HL-60 (cell line): ENCODE measurements around the gene MAN2A2.
A peak's percentile ranks its signal among the peaks of the same experiment; 100 is the strongest.

Experiments used
- DNase-seq, 2 experiments: peaks; one replicate each; pipeline ENCODE4 v3.0.0-alpha.2; 2010 to 2020; ENCODE audit warnings: low read depth in 1 of 2, low spot score in 1 of 2
- H3K27ac ChIP-seq: fragments of 250-450 bp; sonication (Bioruptor Pico); replicated peaks from 2 replicates; pipeline ENCODE4 v1.5.1; 2020; ENCODE audit warnings: mild to moderate bottlenecking, moderate library complexity
- H3K27me3 ChIP-seq: fragments of 250-450 bp; sonication (Bioruptor Pico); 2 replicates; pipeline ENCODE4 v1.5.1; 2021; ENCODE audit warnings: mild to moderate bottlenecking, moderate library complexity; ENCODE audit not compliant: insufficient read depth, poor library complexity, severe bottlenecking
- H3K4me3 ChIP-seq: replicated peaks from 2 replicates; pipeline ENCODE4 v1.5.1; 2011; ENCODE audit warnings: mild to moderate bottlenecking, control low read depth, low read length; ENCODE audit not compliant: insufficient read depth
- CTCF ChIP-seq: IDR thresholded peaks from one replicate; pipeline ENCODE4 v1.5.1; 2011; ENCODE audit warnings: low read length, control low read depth, inconsistent platforms; ENCODE audit not compliant: insufficient read depth
- GABPA ChIP-seq: IDR thresholded peaks from 2 replicates; pipeline ENCODE4 v1.6.1; 2012; ENCODE audit warnings: low read depth
- POLR2AphosphoS5 ChIP-seq: IDR thresholded peaks from 2 replicates; pipeline ENCODE4 v1.6.1; 2012; ENCODE audit warnings: low read depth
- REST ChIP-seq: IDR thresholded peaks from 2 replicates; pipeline ENCODE4 v1.6.1; 2012; ENCODE audit warnings: low read depth; ENCODE audit not compliant: insufficient replicate concordance
- SPI1 ChIP-seq: IDR thresholded peaks from 2 replicates; pipeline ENCODE4 v1.6.1; 2012; ENCODE audit warnings: low read depth, mild to moderate bottlenecking, borderline replicate concordance

The MAN2A2 gene

GRCh38 chr15:90901175-90902039, 1.7 kb upstream of the MAN2A2 start:
- no peak for DNase-seq
- H3K27ac ChIP-seq: peak overlapping the region; percentile 86
- H3K4me3 ChIP-seq: peak overlapping the region; percentile 51
- TF ChIP-seq POLR2AphosphoS5 (no peak), REST (no peak), GABPA (no peak), CTCF (no peak), SPI1 (no peak)
- no peaks in the 10 kb centered on the region for H3K27me3 ChIP-seq

- peak; percentile 66 for TF ChIP-seq CTCF
- TF ChIP-seq REST: no peak
- TF ChIP-seq GABPA: no peak
- TF ChIP-seq SPI1: no peak
- peak; percentile 65; the same call in 1 of the 2 replicates for TF ChIP-seq POLR2AphosphoS5
- peak; percentile 72 to 84 for DNase-seq
- H3K27ac ChIP-seq: peak overlapping the region; percentile 86
Observed at GRCh38 chr15:90902040-90902839, 862 bp upstream of the MAN2A2 start.

GRCh38 chr15:90903733-90904536, 833 bp downstream of the MAN2A2 start:
- Histone ChIP-seq H3K27me3 (no peaks in the 10 kb centered on the region), H3K27ac (peak overlapping the region; percentile 91), H3K4me3 (peak overlapping the region; percentile 67)
- TF ChIP-seq REST (no peak), GABPA (no peak), POLR2AphosphoS5 (no peak), SPI1 (no peak), CTCF (no peak)
- DNase-seq: peak in 1 of 2 experiments; percentile 28

More at GRCh38 chr15:90902040-90902839, 862 bp upstream of the MAN2A2 start:
- Histone ChIP-seq H3K4me3 (peak overlapping the region; percentile 67), H3K27me3 (no peaks in the 10 kb centered on the region)
